PC-9 (cell line): Measurements from ENCODE around the gene CD247. TPM values are rescaled to one million over a fixed set of nuclear protein-coding genes. Genes with fewer than 3 reads are reported as not detected.

Source experiments
- BruUV-seq: library from RNA; stranded (reverse); fragments of 400-500 nt; replicated peaks from 2 replicates; lab custom pipeline; 2021; lab: Mats Ljungman, UMichigan
- CTCF ChIA-PET: fragments of 300-600 bp; sonication (Branson Sonifier 250); formaldehyde crosslinking; loops from one replicate; lab custom pipeline; 2022; ENCODE audit warnings: antibody characterized with exemption; lab: Charles Lee
- POLR2A ChIA-PET: fragments of 300-600 bp; sonication (Branson Sonifier 250); formaldehyde crosslinking; loops from one replicate; lab custom pipeline; 2022; ENCODE audit warnings: antibody characterized with exemption; ENCODE audit not compliant: unreplicated experiment; lab: Charles Lee
- DNase-seq, 2 experiments: peaks; one replicate each; pipeline versions ENCODE4 v3.0.0 to v3.0.0-alpha.2; 2015 to 2022; ENCODE audit warnings: mixed read lengths in 1 of 2
- H2AFZ ChIP-seq: fragments of 200-600 bp; sonication (generic); 2 replicates; pipeline ENCODE4 v1.8.1; 2017; ENCODE audit warnings: antibody characterized with exemption
- H3F3A ChIP-seq: fragments of 200-600 bp; sonication (generic); 2 replicates; pipeline ENCODE4 v1.8.1; 2017; ENCODE audit warnings: antibody characterized with exemption, mild to moderate bottlenecking, low read depth; ENCODE audit not compliant: insufficient read depth
- H3K27ac ChIP-seq: fragments of 200-600 bp; sonication (generic); 2 replicates; pipeline ENCODE4 v1.6.1; 2016; ENCODE audit warnings: mixed run types
- H3K27me3 ChIP-seq: fragments of 200-600 bp; sonication (generic); 2 replicates; pipeline ENCODE4 v1.6.1; 2016; ENCODE audit warnings: low read depth, mixed run types; ENCODE audit not compliant: insufficient read depth
- H3K36me3 ChIP-seq: fragments of 200-600 bp; sonication (generic); 2 replicates; pipeline ENCODE4 v1.6.1; 2016; ENCODE audit warnings: low read depth, mixed run types
- H3K4me1 ChIP-seq: fragments of 200-600 bp; sonication (generic); replicated peaks from 2 replicates; pipeline ENCODE4 v1.6.1; 2016; ENCODE audit warnings: mixed run types; ENCODE audit not compliant: insufficient read depth
- H3K4me2 ChIP-seq: fragments of 200-600 bp; sonication (generic); 2 replicates; pipeline ENCODE4 v1.6.1; 2017; ENCODE audit warnings: mixed run types
- H3K4me3 ChIP-seq: fragments of 200-600 bp; sonication (generic); 2 replicates; pipeline ENCODE4 v1.6.1; 2016; ENCODE audit warnings: mixed run types
- H3K79me2 ChIP-seq: fragments of 200-600 bp; sonication (generic); 2 replicates; pipeline ENCODE4 v1.6.1; 2017; ENCODE audit warnings: low read depth, mixed run types
- H3K9me2 ChIP-seq: fragments of 200-600 bp; sonication (generic); 2 replicates; pipeline ENCODE4 v1.8.1; 2017; ENCODE audit warnings: mild to moderate bottlenecking; ENCODE audit not compliant: insufficient read depth
- H3K9me3 ChIP-seq: fragments of 200-600 bp; sonication (generic); 2 replicates; pipeline ENCODE4 v1.8.1; 2016; ENCODE audit warnings: low read depth; ENCODE audit not compliant: insufficient read depth
- H4K20me1 ChIP-seq: fragments of 200-600 bp; sonication (generic); 2 replicates; pipeline ENCODE4 v1.8.1; 2017; ENCODE audit not compliant: insufficient read depth
- CTCF ChIP-seq: fragments of 200-600 bp; sonication (generic); conservative IDR thresholded peaks from 2 replicates; pipeline ENCODE4 v1.6.1; 2017; ENCODE audit warnings: mixed run types, antibody characterized with exemption, mild to moderate bottlenecking, moderate library complexity
- EZH2 ChIP-seq: fragments of 200-600 bp; sonication (generic); IDR thresholded peaks from 2 replicates; pipeline ENCODE4 v1.8.0; 2017; ENCODE audit warnings: antibody characterized with exemption, low read depth
- intact Hi-C: fragments of 100-400 bp; cut with micrococcal nuclease; formaldehyde crosslinking; loops from one replicate; pipeline ENCODE4 v1.10.0; 2022; ENCODE audit not compliant: unreplicated experiment
- total RNA-seq: library from RNA; stranded (reverse); gene quantifications from 2 replicates; pipeline ENCODE4 v1.2.3, GENCODE V29; 2021

CD247 gene
- total RNA-seq, 1 experiment from 2014 or later: not detected

GRCh38 chr1:167392200-167392696 is 126.1 kb downstream of the CD247 start:
- no peaks in the 10 kb centered on the region for H3K9me2 ChIP-seq
- no peaks in the 10 kb centered on the region for H4K20me1 ChIP-seq
- no TSS peak for BruUV-seq
- no peak for TF ChIP-seq CTCF
- TF ChIP-seq EZH2: no peak
- ChIA-PET CTCF (no interaction called here), POLR2A (no interaction called here)
- H3K9me3 ChIP-seq: no peaks in the 10 kb centered on the region
- DNase-seq: no peak
- no peak overlapping the region for H3K4me2 ChIP-seq
- H3K79me2 ChIP-seq: no peaks in the 10 kb centered on the region
- no peaks in the 10 kb centered on the region for H3K27me3 ChIP-seq
- no peak overlapping the region for H3K27ac ChIP-seq
- intact Hi-C loops: no loop called here
- no peaks in the 10 kb centered on the region for H3F3A ChIP-seq
- H3K4me3 ChIP-seq: no peak overlapping the region
- H3K4me1 ChIP-seq: no peaks in the 10 kb centered on the region
- 0 out of 2 replicates have a peak, but pooled peaks cover 4% of the 10 kb centered on the region for H3K36me3 ChIP-seq
- no peak overlapping the region for H2AFZ ChIP-seq

DNA sequence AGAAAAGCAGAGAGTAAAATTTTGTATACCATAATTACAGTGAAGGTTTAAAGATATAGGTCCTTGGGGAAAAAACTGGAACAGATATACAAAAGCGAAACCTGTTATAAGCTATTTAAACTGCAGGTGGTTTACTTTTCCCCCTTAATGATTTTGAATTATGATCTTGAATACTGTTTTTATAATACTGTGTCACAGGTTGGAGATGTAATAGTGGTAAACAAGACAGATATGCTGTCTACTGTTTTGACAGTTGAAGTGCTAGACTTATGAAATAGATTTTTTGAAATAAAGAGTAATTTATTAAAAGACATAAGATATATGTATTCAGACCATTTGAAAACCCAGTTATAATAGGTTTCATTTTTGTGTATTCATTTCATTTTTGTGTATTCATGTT is 129.4 kb downstream of the CD247 start:
- Histone ChIP-seq H3K9me2 (no peaks in the 10 kb centered on the region), H3K27ac (no peak overlapping the region), H3K4me2 (no peak overlapping the region), H3K27me3 (no peaks in the 10 kb centered on the region), H3K4me1 (no peaks in the 10 kb centered on the region), H4K20me1 (no peaks in the 10 kb centered on the region), H3K4me3 (no peak overlapping the region), H2AFZ (no peak overlapping the region), H3K79me2 (no peaks in the 10 kb centered on the region), H3K9me3 (no peaks in the 10 kb centered on the region), H3K36me3 (peaks cover 8% of the 10 kb centered on the region; the same call in 1 of the 2 replicates), H3F3A (no peaks in the 10 kb centered on the region)
- TF ChIP-seq EZH2 (no peak), CTCF (no peak)
- ChIA-PET POLR2A (no interaction called here), CTCF (no interaction called here)
- no peak for DNase-seq
- BruUV-seq: no TSS peak
- intact Hi-C loops: no loop called here

DNA sequence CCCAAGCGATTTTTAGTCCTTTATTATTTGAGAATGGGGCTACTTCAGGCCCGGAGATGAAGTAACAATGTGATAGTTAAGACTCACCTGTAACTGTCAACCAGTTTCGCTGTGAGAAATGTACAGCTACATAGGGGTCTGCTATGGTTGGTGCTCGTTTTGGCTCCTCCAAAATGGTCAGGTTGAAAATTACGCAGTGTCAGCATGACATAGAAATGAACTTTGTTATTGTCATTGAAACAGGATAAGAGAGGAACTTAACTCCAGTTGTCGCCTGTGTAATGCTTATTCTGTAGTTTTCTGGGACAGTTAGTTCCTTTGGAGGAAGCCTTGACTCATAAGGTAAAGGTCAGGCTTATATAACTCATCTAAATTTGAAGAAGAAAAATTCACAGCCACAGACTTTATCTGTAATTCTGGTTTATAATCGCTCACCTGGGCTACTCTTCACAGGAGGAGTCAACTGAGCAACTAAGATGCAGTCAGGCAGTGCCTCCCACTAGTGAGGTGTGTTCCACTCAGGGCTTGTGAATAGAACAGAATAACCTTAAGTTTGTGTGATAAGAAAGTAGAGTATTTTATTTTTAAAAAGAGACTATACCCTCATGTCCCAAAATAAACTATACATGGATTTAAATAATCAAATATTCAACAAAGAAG is 130.9 kb downstream of the CD247 start:
- CTCF ChIA-PET: no interaction called here

More for the DNA sequence above, 130.9 kb downstream of the CD247 start:
- no peak overlapping the region for H2AFZ ChIP-seq
- no peak for DNase-seq
- no peaks in the 10 kb centered on the region for H3K9me3 ChIP-seq
- no peak overlapping the region for H3K27ac ChIP-seq
- BruUV-seq: no TSS peak
- no peaks in the 10 kb centered on the region for H3K79me2 ChIP-seq
- H3K36me3 ChIP-seq: peaks cover 8% of the 10 kb centered on the region; the same call in 1 of the 2 replicates
- no peaks in the 10 kb centered on the region for H3F3A ChIP-seq
- intact Hi-C loops: no loop called here
- H3K4me3 ChIP-seq: no peak overlapping the region
- no peaks in the 10 kb centered on the region for H3K9me2 ChIP-seq
- TF ChIP-seq CTCF: no peak
- no peak for TF ChIP-seq EZH2
- H3K4me2 ChIP-seq: no peak overlapping the region
- H4K20me1 ChIP-seq: no peaks in the 10 kb centered on the region
- POLR2A ChIA-PET: no interaction called here
- H3K4me1 ChIP-seq: no peaks in the 10 kb centered on the region
- no peaks in the 10 kb centered on the region for H3K27me3 ChIP-seq

Other genes with a start within 250 kb of the CD247 start
- gene CREG1, start 35.2 kb upstream of the CD247 start, total RNA-seq: 31.6 and 34.6 TPM in 2 replicates
- gene RCSD1, start 111.7 kb upstream of the CD247 start, total RNA-seq: not detected in 2 replicates
- 67.8 and 80.3 TPM in 2 replicates for gene MPZL1, start 203.5 kb upstream of the CD247 start, total RNA-seq